Activated CD8-positive, alpha-beta memory T cell treated with anti-CD3 and anti-CD28 coated beads for 24 hours (primary cell): ENCODE measurements around the gene OAS1.
"Not testable (repeated sequence)": the region's sequence is repeated elsewhere in the genome, so short reads cannot be mapped to it uniquely, and the experiment has no call there.

Source experiments
- DNase-seq: peaks from one replicate; pipeline ENCODE4 v3.0.0-alpha.2; 2020

The OAS1 gene

DNA sequence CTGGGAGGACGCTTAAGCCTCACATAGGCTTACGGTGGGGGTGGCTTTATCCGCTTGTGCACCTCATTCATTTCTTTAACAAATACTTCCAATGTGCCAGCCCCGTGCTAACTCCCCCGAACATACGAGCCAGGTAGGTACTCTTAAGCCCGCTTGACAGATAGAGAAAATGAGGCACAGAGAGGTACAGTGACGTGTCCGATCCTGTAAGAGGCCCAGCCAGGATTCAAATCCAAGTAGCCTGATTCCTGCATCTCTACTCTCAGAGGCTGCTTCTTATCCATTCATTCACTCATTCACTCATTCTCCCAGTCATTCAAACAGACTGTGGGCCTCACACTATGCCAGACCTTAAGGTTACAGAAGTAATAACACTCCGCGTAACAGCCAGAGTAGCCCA, 32.0 kb downstream of the OAS1 start:
- no peak for DNase-seq

DNA sequence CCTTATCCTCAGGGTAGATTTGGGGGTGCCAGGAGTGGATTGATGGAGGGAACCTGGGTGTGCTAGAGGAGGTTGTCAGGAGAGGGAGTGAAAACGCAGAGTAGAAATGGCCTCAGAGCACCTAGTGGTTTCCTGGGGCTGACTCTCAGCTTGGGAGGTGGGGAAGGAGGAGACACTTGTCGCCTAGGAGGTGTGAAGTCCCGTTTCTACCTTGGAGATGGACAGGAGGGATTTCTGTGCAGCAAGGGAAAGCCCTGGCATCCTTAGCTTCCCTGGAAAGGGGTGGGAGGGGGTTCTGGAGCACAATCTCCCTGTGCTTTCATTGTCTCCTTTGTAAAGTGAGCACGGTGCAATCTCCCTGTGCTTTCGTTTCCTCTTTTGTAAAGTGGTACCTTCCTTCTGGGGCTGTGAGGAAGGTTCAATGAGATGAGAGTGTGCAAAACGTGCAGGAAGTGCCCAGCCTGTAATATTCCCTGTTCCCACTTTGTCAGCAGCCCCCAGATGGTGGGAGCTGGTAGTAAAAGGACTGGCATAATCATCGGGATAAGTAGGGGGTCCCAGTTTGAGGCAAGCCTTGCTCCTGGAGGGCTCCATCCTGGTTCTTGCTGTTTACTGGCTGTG, 33.1 kb downstream of the OAS1 start:
- peak; percentile 61 for DNase-seq

- DNase-seq, result no peak
Observed at GRCh38 chr12:112941528-112942335, 35.0 kb downstream of the OAS1 start.

GRCh38 chr12:112942572-112942971, 35.8 kb downstream of the OAS1 start:
- no peak for DNase-seq

GRCh38 chr12:112944024-112944690, 37.4 kb downstream of the OAS1 start:
- DNase-seq, result no peak

DNA sequence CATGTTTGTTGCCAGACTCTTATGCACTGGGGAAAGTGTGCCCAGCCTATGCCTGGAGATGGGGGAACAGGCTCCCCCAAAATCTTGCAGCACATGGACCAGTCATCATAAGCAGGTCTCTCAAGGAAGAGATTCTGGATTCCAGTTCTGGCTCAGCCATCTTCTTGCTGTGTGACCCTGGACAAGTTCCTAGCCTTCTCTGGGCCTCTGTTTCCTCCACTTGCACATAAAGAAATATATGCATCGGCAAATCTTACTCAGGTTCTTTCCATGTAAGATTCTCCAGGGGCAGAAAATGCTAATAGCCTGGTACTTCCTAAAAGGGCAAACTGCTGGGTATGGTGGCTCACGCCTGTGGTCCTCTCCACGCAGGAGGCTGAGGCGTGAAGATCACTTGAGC, 38.8 kb downstream of the OAS1 start:
- DNase-seq, result no peak

- DNase-seq, result no peak
Observed at GRCh38 chr12:112946236-112947000, 39.7 kb downstream of the OAS1 start.

DNA sequence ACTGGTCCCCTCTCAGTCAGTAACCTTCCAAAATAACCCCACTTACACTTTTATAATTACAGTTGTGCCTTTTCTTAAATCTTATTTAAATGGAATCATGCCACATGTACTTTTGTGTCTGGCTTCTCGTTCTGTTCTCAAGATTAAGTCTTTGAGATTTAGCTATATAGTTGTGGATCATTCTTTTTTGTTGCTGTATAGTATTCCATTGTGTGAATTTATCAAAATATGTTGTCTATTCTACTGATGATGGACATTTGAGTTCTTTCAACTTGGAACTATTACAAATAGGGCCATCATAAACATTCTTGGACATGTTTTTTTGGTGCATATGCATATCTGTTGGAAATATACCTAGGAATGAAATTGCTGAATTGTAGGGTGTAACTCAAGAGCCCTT, 40.6 kb downstream of the OAS1 start:
- no peak for DNase-seq

DNA sequence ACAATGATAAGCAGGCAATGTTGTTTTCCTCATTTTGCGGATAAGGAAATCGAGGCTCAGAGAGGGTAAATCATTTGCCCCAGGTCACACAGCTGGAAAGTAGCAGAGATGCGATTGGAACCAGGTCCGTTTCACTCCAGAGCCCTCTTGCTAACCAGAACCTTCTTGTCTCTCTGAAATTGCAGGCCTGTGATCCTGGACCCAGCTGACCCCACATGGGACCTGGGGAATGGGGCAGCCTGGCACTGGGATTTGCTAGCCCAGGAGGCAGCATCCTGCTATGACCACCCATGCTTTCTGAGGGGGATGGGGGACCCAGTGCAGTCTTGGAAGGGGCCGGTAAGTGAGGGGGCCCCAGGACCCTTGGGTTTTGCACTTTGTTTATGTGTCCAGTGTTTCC, 41.0 kb downstream of the OAS1 start:
- no peak for DNase-seq

GRCh38 chr12:112948806-112949205, 42.0 kb downstream of the OAS1 start:
- no peak for DNase-seq

DNA sequence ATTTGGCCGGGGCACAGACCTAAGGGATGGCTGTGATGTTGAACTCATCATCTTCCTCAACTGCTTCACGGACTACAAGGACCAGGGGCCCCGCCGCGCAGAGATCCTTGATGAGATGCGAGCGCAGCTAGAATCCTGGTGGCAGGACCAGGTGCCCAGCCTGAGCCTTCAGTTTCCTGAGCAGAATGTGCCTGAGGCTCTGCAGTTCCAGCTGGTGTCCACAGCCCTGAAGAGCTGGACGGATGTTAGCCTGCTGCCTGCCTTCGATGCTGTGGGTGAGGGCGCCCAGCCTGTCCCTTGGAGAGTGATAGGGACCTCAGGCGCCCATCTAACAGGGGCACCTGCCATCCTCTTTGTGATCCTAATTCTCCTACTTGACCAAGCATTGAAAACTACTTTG, 43.9 kb downstream of the OAS1 start:
- no peak for DNase-seq

- not testable (repeated sequence) for DNase-seq
Observed at GRCh38 chr12:112957125-112957524, 50.4 kb downstream of the OAS1 start.

- peak; percentile 42 for DNase-seq
Observed at GRCh38 chr12:112961074-112961473, 54.3 kb downstream of the OAS1 start.

DNA sequence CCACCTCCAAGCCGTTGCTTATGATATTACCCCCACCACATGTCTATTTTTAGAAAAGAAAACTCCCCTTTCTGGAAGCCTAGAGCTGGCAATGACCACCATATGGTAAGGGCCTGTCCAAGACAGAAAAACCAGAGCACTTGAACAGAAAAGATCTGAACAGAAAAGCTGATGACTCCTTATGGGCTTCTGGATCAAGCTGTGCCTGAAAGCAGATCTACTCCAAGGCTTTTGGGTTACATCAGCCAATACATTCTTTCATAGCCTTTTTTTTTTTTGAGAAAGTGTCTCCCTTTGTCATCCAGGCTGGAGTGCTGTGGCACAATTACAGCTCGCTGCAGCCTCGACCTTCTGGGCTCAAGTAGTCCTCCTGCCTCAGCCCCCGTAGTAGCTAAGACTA, 54.8 kb downstream of the OAS1 start:
- DNase-seq, result no peak

- DNase-seq, result peak; percentile 9
Observed at GRCh38 chr12:112962561-112962960, 55.8 kb downstream of the OAS1 start.

DNA sequence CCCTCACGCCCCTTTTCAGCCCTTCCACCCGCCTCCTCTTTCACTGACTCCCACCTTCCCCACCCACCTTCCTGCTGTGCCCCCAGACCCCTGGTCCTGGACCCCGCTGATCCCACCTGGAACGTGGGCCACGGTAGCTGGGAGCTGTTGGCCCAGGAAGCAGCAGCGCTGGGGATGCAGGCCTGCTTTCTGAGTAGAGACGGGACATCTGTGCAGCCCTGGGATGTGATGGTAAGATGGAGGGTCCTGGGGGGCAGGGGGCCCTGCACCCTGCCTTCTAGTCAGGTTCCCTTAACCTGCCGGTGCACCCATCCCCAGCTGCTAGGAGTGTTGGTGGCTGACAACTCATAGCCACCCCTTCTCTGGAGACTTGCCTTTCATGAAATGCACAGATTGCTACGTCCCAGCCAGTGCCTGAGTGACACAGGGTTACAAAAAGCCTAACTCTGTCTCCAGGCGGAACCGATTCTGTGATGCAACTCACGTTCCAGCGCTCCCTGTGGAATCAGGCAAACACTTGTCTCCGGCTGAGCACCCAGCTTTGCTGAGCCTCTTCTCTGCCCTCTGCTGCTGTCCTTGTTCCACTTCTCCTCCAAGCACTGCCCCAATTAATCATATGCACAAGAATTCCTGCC, 56.6 kb downstream of the OAS1 start:
- peak; percentile 30 for DNase-seq

GRCh38 chr12:112964067-112964670, 57.4 kb downstream of the OAS1 start:
- peak; percentile 13 for DNase-seq

GRCh38 chr12:112964915-112965314, 58.2 kb downstream of the OAS1 start:
- peak; percentile 45 for DNase-seq

DNA sequence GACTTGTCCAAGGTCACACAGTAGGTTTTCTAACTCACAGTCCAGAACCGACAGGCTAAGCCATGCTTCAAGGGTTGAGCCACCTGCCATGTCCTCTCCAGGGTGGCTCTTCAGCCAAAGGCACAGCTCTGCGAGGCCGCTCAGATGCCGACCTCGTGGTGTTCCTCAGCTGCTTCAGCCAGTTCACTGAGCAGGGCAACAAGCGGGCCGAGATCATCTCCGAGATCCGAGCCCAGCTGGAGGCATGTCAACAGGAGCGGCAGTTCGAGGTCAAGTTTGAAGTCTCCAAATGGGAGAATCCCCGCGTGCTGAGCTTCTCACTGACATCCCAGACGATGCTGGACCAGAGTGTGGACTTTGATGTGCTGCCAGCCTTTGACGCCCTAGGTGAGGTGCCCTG, 58.9 kb downstream of the OAS1 start:
- DNase-seq, result peak; percentile 35

DNA sequence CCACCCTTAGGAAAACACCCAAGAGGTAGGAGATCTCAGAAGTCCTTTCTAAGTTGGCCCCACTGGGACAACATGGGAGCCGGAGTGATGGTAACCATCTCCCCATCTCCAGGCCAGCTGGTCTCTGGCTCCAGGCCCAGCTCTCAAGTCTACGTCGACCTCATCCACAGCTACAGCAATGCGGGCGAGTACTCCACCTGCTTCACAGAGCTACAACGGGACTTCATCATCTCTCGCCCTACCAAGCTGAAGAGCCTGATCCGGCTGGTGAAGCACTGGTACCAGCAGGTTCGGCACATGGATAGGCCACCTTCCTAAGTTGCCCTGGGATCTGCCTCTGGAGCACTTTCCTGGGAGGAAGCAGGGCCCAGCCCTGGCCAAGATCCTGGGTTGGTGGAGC, 60.5 kb downstream of the OAS1 start:
- DNase-seq, result no peak

- peak; percentile 32 for DNase-seq
Observed at GRCh38 chr12:112967858-112968257, 61.1 kb downstream of the OAS1 start.
